ENCODE results near the gene SLC5A12.

SLC5A12 gene

GRCh38 chr11:26703411-26704191, 18.3 kb downstream of the SLC5A12 start:
- H3K27ac ChIP-seq (ENCODE audit: low read depth, low read length) = no peak overlapping the region
- H3K4me3 ChIP-seq (ENCODE audit: low read depth in 1 of 5, low read length in 5 of 5) = no peak overlapping the region
- no peaks in the 10 kb centered on the region for H3K4me1 ChIP-seq (ENCODE audit: control insufficient read depth in 5 of 5, insufficient read depth in 5 of 5, low read length in 5 of 5)
- no peaks in the 10 kb centered on the region for H3K27me3 ChIP-seq (ENCODE audit: control insufficient read depth in 5 of 5, insufficient read depth in 4 of 5, low read length in 5 of 5)
- no peak overlapping the region for H3K9ac ChIP-seq (ENCODE audit: low read length in 5 of 5)
- H3K9me3 ChIP-seq (ENCODE audit: control insufficient read depth in 5 of 5, low read length in 5 of 5) = no peaks in the 10 kb centered on the region
- H3K36me3 ChIP-seq (ENCODE audit: control insufficient read depth in 5 of 5, insufficient read depth in 5 of 5, low read length in 5 of 5) = no peaks in the 10 kb centered on the region

GRCh38 chr11:26702406-26702805, 19.5 kb downstream of the SLC5A12 start:
- no peak overlapping the region for H3K4me3 ChIP-seq (ENCODE audit: low read depth in 1 of 5, low read length in 5 of 5)
- H3K27me3 ChIP-seq (ENCODE audit: control insufficient read depth in 5 of 5, insufficient read depth in 4 of 5, low read length in 5 of 5) = no peaks in the 10 kb centered on the region
- H3K27ac ChIP-seq (ENCODE audit: low read depth, low read length) = no peak overlapping the region
- H3K9me3 ChIP-seq (ENCODE audit: control insufficient read depth in 5 of 5, low read length in 5 of 5) = no peaks in the 10 kb centered on the region
- no peak overlapping the region for H3K9ac ChIP-seq (ENCODE audit: low read length in 5 of 5)
- no peaks in the 10 kb centered on the region for H3K36me3 ChIP-seq (ENCODE audit: control insufficient read depth in 5 of 5, insufficient read depth in 5 of 5, low read length in 5 of 5)
- H3K4me1 ChIP-seq (ENCODE audit: control insufficient read depth in 5 of 5, insufficient read depth in 5 of 5, low read length in 5 of 5) = no peaks in the 10 kb centered on the region

- Histone ChIP-seq H3K4me1 (ENCODE audit: control insufficient read depth in 5 of 5, insufficient read depth in 5 of 5, low read length in 5 of 5) (no peaks in the 10 kb centered on the region), H3K4me3 (ENCODE audit: low read depth in 1 of 5, low read length in 5 of 5) (no peak overlapping the region), H3K9ac (ENCODE audit: low read length in 5 of 5) (no peak overlapping the region), H3K36me3 (ENCODE audit: control insufficient read depth in 5 of 5, insufficient read depth in 5 of 5, low read length in 5 of 5) (no peaks in the 10 kb centered on the region), H3K27me3 (ENCODE audit: control insufficient read depth in 5 of 5, insufficient read depth in 4 of 5, low read length in 5 of 5) (no peaks in the 10 kb centered on the region), H3K27ac (ENCODE audit: low read depth, low read length) (no peak overlapping the region), H3K9me3 (ENCODE audit: control insufficient read depth in 5 of 5, low read length in 5 of 5) (no peaks in the 10 kb centered on the region)
Measured at GRCh38 chr11:26700574-26701235, 21.2 kb downstream of the SLC5A12 start.

GRCh38 chr11:26698224-26698623, 23.6 kb downstream of the SLC5A12 start:
- Histone ChIP-seq H3K4me3 (ENCODE audit: low read depth in 1 of 5, low read length in 5 of 5) (no peak overlapping the region), H3K27me3 (ENCODE audit: control insufficient read depth in 5 of 5, insufficient read depth in 4 of 5, low read length in 5 of 5) (no peaks in the 10 kb centered on the region), H3K9ac (ENCODE audit: low read length in 5 of 5) (no peak overlapping the region), H3K36me3 (ENCODE audit: control insufficient read depth in 5 of 5, insufficient read depth in 5 of 5, low read length in 5 of 5) (no peaks in the 10 kb centered on the region), H3K27ac (ENCODE audit: low read depth, low read length) (no peak overlapping the region), H3K9me3 (ENCODE audit: control insufficient read depth in 5 of 5, low read length in 5 of 5) (no peaks in the 10 kb centered on the region), H3K4me1 (ENCODE audit: control insufficient read depth in 5 of 5, insufficient read depth in 5 of 5, low read length in 5 of 5) (no peaks in the 10 kb centered on the region)

GRCh38 chr11:26696330-26696729, 25.5 kb downstream of the SLC5A12 start:
- Histone ChIP-seq H3K36me3 (ENCODE audit: control insufficient read depth in 5 of 5, insufficient read depth in 5 of 5, low read length in 5 of 5) (no peaks in the 10 kb centered on the region), H3K4me3 (ENCODE audit: low read depth in 1 of 5, low read length in 5 of 5) (no peak overlapping the region), H3K27ac (ENCODE audit: low read depth, low read length) (no peak overlapping the region), H3K9me3 (ENCODE audit: control insufficient read depth in 5 of 5, low read length in 5 of 5) (no peaks in the 10 kb centered on the region), H3K9ac (ENCODE audit: low read length in 5 of 5) (no peak overlapping the region), H3K4me1 (ENCODE audit: control insufficient read depth in 5 of 5, insufficient read depth in 5 of 5, low read length in 5 of 5) (no peaks in the 10 kb centered on the region), H3K27me3 (ENCODE audit: control insufficient read depth in 5 of 5, insufficient read depth in 4 of 5, low read length in 5 of 5) (no peaks in the 10 kb centered on the region)

- no peaks in the 10 kb centered on the region for H3K9me3 ChIP-seq (ENCODE audit: control insufficient read depth in 5 of 5, low read length in 5 of 5)
- no peaks in the 10 kb centered on the region for H3K27me3 ChIP-seq (ENCODE audit: control insufficient read depth in 5 of 5, insufficient read depth in 4 of 5, low read length in 5 of 5)
- no peak overlapping the region for H3K27ac ChIP-seq (ENCODE audit: low read depth, low read length)
- no peaks in the 10 kb centered on the region for H3K4me1 ChIP-seq (ENCODE audit: control insufficient read depth in 5 of 5, insufficient read depth in 5 of 5, low read length in 5 of 5)
- H3K9ac ChIP-seq (ENCODE audit: low read length in 5 of 5) = no peak overlapping the region
- H3K4me3 ChIP-seq (ENCODE audit: low read depth in 1 of 5, low read length in 5 of 5) = no peak overlapping the region
- no peaks in the 10 kb centered on the region for H3K36me3 ChIP-seq (ENCODE audit: control insufficient read depth in 5 of 5, insufficient read depth in 5 of 5, low read length in 5 of 5)
Measured at GRCh38 chr11:26688701-26689100, 33.2 kb downstream of the SLC5A12 start.

- Histone ChIP-seq H3K4me1 (ENCODE audit: control insufficient read depth in 5 of 5, insufficient read depth in 5 of 5, low read length in 5 of 5) (no peaks in the 10 kb centered on the region), H3K4me3 (ENCODE audit: low read depth in 1 of 5, low read length in 5 of 5) (no peak overlapping the region), H3K27me3 (ENCODE audit: control insufficient read depth in 5 of 5, insufficient read depth in 4 of 5, low read length in 5 of 5) (no peaks in the 10 kb centered on the region), H3K9me3 (ENCODE audit: control insufficient read depth in 5 of 5, low read length in 5 of 5) (no peaks in the 10 kb centered on the region), H3K36me3 (ENCODE audit: control insufficient read depth in 5 of 5, insufficient read depth in 5 of 5, low read length in 5 of 5) (no peaks in the 10 kb centered on the region), H3K9ac (ENCODE audit: low read length in 5 of 5) (no peak overlapping the region), H3K27ac (ENCODE audit: low read depth, low read length) (no peak overlapping the region)
Measured at GRCh38 chr11:26687351-26687750, 34.5 kb downstream of the SLC5A12 start.

- Histone ChIP-seq H3K4me1 (ENCODE audit: control insufficient read depth in 5 of 5, insufficient read depth in 5 of 5, low read length in 5 of 5) (no peaks in the 10 kb centered on the region), H3K9ac (ENCODE audit: low read length in 5 of 5) (no peak overlapping the region), H3K9me3 (ENCODE audit: control insufficient read depth in 5 of 5, low read length in 5 of 5) (no peaks in the 10 kb centered on the region), H3K36me3 (ENCODE audit: control insufficient read depth in 5 of 5, insufficient read depth in 5 of 5, low read length in 5 of 5) (no peaks in the 10 kb centered on the region), H3K27me3 (ENCODE audit: control insufficient read depth in 5 of 5, insufficient read depth in 4 of 5, low read length in 5 of 5) (no peaks in the 10 kb centered on the region), H3K27ac (ENCODE audit: low read depth, low read length) (no peak overlapping the region), H3K4me3 (ENCODE audit: low read depth in 1 of 5, low read length in 5 of 5) (no peak overlapping the region)
Measured at GRCh38 chr11:26677566-26677965, 44.3 kb downstream of the SLC5A12 start.

GRCh38 chr11:26676641-26677040, 45.2 kb downstream of the SLC5A12 start:
- H3K4me1 ChIP-seq (ENCODE audit: control insufficient read depth in 5 of 5, insufficient read depth in 5 of 5, low read length in 5 of 5) = no peaks in the 10 kb centered on the region
- H3K36me3 ChIP-seq (ENCODE audit: control insufficient read depth in 5 of 5, insufficient read depth in 5 of 5, low read length in 5 of 5) = no peaks in the 10 kb centered on the region
- H3K4me3 ChIP-seq (ENCODE audit: low read depth in 1 of 5, low read length in 5 of 5) = no peak overlapping the region
- no peaks in the 10 kb centered on the region for H3K9me3 ChIP-seq (ENCODE audit: control insufficient read depth in 5 of 5, low read length in 5 of 5)
- no peak overlapping the region for H3K27ac ChIP-seq (ENCODE audit: low read depth, low read length)
- H3K9ac ChIP-seq (ENCODE audit: low read length in 5 of 5) = no peak overlapping the region
- no peaks in the 10 kb centered on the region for H3K27me3 ChIP-seq (ENCODE audit: control insufficient read depth in 5 of 5, insufficient read depth in 4 of 5, low read length in 5 of 5)

GRCh38 chr11:26675233-26675928, 46.5 kb downstream of the SLC5A12 start:
- H3K9ac ChIP-seq (ENCODE audit: low read length in 5 of 5) = no peak overlapping the region
- H3K27me3 ChIP-seq (ENCODE audit: control insufficient read depth in 5 of 5, insufficient read depth in 4 of 5, low read length in 5 of 5) = no peaks in the 10 kb centered on the region
- H3K9me3 ChIP-seq (ENCODE audit: control insufficient read depth in 5 of 5, low read length in 5 of 5) = no peaks in the 10 kb centered on the region
- H3K36me3 ChIP-seq (ENCODE audit: control insufficient read depth in 5 of 5, insufficient read depth in 5 of 5, low read length in 5 of 5) = no peaks in the 10 kb centered on the region
- H3K4me3 ChIP-seq (ENCODE audit: low read depth in 1 of 5, low read length in 5 of 5) = no peak overlapping the region
- no peak overlapping the region for H3K27ac ChIP-seq (ENCODE audit: low read depth, low read length)
- H3K4me1 ChIP-seq (ENCODE audit: control insufficient read depth in 5 of 5, insufficient read depth in 5 of 5, low read length in 5 of 5) = no peaks in the 10 kb centered on the region
